Measurements from ENCODE around the gene ADGRD1.
"Not testable (repeated sequence)": the region's sequence is repeated elsewhere in the genome, so short reads cannot be mapped to it uniquely, and the experiment has no call there.

The ADGRD1 gene

DNA sequence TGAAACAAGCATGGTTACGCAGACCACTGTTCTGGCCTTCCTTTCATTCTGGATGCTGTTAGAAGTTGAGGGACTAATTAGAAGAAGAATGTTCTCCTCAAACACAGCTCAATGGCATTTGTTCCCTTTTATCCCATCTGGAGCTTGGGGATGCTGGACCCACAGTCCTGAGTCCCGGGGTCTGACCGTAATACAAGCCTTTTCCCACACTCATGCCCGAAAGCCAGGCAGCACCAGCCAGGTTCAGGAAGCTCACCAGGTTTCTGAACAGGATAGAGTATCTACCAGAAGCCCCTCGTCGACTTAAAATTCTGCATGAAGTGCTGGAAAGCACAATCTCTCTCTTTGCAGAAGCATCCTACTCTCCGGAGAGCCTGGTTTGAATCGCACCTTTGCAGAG, 165.6 kb downstream of the ADGRD1 start:
- not testable (repeated sequence) for DNase-seq (ENCODE audit: low read depth in 2 of 2)

DNA sequence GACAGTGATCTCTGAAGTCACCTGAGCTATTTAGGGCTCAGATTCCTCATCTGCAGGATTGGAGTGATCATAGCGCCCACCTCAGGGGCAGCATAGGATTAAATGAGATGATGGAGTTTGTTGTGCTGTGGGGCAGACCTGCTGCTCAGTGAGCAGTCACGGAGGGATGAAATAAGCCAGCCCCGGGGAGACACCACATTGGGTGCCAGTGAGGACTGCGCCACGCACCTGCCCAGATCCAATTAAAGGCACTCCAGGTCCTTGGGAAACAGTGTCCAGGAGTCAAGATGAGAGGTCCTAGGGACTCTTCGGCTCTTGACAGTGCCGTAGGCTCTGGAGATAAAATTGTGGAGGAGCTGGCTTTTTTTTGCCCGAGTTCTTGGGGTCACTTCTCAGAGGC, 166.2 kb downstream of the ADGRD1 start:
- DNase-seq (ENCODE audit: low read depth in 2 of 2): no peak

DNA sequence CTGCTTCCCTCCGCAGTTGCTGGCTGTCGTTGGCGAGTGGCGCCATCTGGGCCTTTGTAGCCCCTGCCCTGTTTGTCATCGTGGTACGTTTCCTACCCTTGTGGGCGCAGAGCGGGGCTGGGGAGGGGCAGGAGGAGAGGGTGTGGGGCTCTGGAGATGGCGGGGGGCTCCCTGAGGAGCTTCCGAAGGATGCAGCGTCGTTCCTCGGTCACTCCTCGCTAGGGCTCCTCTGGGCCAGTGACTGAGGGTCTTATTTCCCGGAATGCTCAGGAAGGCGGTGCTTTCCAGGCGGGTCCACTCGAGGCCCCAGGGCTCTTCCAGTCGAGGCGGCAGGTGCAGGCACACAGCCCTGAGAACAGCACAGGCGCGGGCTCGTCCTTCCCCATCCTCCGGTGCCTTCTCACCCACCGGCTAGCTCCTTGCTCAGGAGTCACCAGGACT, 167.1 kb downstream of the ADGRD1 start:
- DNase-seq (ENCODE audit: low read depth in 2 of 2): no peak

DNA sequence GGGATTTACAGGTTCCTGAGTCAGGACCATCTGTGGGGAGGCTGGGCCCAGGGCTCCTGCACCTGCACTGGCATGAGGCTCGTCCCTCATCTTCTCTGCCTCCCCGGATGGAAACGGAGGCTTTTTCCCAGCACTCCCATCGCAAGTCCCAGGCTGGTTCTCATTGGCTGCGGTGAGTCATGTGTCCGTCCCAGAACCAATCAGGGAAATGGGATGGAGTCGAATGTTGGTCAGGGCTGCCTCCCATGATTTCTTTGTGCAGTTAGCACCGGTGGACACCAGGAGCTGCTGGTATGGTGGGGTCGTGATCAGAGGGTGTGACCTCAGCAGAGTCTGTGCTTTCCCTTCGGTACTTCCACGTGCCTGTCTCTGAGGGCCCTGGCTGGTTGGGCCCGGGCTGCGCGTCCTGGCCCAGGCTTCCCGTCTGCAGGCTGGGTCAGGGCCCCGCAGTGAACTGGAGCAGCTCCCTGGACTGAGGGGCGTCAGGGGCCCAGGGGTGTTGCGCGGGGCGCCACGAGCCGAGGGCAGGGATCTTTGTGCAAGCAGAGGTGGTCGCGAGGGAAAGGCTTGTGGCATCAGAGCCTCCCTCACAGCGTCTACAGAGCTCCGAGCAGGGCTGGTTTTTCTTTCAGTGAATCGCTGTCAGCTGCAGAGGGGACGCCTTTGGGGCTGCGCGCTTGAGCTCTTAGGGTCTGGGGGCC, 168.1 kb downstream of the ADGRD1 start:
- DNase-seq (ENCODE audit: low read depth in 2 of 2): no peak

DNA sequence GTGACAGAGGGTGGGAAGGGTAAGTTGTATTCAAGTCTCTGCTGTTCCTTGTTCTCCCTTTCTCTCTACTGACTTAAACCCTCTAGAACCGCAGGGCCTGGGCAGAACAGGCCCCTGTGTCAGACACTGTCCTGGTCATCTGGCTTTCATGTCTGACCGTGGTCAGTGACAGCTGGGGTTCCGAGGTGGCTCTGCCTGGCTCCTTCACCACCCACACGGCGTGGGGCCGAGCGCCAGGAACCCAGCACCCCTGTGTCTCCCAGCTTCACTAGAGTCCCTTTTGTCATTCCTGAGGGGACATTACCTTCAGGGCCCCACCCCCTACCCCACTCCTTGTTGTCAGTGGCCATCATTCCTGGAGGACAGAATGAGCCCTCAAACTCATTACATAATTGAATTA, 168.9 kb downstream of the ADGRD1 start:
- no peak for DNase-seq (ENCODE audit: low read depth in 2 of 2)

GRCh38 chr12:131123817-131124216, 170.1 kb downstream of the ADGRD1 start:
- no peak for DNase-seq (ENCODE audit: low read depth in 2 of 2)

DNA sequence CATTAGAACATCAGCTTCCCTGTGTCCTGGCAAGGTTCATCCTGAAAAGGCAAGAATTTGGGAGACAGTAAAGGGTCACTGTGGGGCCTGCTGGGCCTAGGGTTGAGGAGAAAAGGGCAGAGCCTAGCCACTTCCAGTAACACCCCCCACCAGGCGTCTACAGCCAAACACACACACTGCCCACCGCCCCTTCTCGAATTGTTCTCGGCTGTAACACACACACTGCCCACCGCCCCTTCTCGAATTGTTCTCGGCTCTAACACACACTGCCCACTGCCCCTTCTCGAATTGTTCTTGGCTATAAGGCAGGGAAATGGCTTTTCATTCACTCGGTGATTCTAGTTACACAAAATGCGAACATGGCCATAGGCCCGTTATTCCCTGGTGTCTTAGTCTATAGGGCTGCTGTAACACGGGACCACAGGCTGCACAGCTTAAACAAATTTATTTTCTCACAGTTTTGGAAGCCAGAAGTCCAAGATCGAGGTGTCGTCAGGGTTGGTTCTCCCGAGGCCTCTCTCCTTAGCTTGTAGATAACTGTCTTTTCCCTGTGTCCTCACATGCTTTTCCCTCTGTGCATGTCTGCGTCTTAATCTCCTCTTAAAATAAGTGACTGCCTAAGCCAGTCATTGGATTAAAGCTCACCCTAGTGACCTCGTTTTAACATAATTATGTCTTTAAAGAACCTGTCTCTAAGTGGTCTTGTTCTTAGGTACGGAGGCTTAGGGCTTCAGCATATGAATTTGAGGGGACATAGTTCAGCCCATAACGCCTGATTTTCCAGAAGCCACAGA, 171.0 kb downstream of the ADGRD1 start:
- no peak for DNase-seq (ENCODE audit: low read depth in 2 of 2)

GRCh38 chr12:131126662-131127173, 173.0 kb downstream of the ADGRD1 start:
- DNase-seq (ENCODE audit: low read depth in 2 of 2): no peak

GRCh38 chr12:131128556-131128955, 174.8 kb downstream of the ADGRD1 start:
- no peak for DNase-seq (ENCODE audit: low read depth in 2 of 2)

GRCh38 chr12:131128966-131129619, 175.4 kb downstream of the ADGRD1 start:
- DNase-seq (ENCODE audit: low read depth in 2 of 2): not testable (repeated sequence)

DNA sequence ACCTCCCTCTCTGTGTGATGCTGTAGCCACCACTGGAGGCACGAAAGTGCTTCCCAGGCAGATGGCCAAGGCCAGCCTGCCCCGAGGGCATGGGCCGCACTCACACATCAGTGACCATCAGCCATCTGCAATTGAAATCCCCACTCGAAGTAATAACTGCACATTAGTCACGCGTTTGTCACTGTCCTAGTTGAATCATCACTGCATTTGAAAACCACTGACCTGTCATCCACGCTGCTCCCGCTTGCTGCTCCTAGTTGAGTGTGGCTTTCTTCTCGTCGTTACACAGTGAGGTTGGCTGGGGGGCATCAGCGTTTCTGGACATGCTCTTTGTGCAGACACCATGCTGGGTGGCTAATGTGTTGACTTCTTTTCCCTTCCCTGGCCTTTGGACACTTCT, 176.1 kb downstream of the ADGRD1 start:
- no peak for DNase-seq (ENCODE audit: low read depth in 2 of 2)

- no peak for DNase-seq (ENCODE audit: low read depth in 2 of 2)
These were observed 176.7 kb downstream of the ADGRD1 start for GRCh38 chr12:131130311-131130911.

DNA sequence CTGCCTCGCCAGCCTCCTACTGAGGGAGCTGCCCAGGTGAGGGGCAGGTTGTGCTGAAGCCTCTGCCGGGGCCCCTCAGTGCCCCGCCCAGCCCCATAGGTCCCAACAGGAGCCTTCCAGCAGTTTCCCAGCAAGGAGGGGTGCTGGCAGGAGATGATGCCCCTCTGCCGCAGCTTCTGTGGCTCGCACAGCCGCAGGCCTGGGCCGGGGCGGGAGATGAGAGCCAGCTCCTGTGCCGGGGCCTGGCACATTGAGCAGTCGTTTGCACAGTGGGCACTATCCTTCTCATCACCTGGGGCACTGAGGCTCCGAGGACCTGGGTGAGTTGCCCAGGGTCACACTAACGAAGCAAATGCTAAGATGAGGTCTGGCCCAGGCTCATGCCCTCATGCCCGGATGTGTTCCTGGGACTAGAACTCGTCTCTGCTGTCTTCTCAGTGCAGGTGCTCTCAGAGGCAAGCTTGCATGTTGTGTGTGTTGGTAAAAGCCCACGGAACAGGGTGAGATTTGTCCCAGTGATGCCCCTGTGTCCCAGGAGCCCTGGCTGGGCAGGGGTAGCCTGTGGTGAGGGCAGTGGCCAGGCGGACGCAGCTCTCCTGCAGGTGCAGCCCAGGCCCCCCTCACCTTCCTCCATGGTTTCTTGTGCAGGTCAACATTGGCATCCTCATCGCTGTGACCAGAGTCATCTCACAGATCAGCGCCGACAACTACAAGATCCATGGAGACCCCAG, 177.5 kb downstream of the ADGRD1 start:
- no peak for DNase-seq (ENCODE audit: low read depth in 2 of 2)

- DNase-seq (ENCODE audit: low read depth in 2 of 2): no peak
These were observed 178.1 kb downstream of the ADGRD1 start for GRCh38 chr12:131131808-131132117.

DNA sequence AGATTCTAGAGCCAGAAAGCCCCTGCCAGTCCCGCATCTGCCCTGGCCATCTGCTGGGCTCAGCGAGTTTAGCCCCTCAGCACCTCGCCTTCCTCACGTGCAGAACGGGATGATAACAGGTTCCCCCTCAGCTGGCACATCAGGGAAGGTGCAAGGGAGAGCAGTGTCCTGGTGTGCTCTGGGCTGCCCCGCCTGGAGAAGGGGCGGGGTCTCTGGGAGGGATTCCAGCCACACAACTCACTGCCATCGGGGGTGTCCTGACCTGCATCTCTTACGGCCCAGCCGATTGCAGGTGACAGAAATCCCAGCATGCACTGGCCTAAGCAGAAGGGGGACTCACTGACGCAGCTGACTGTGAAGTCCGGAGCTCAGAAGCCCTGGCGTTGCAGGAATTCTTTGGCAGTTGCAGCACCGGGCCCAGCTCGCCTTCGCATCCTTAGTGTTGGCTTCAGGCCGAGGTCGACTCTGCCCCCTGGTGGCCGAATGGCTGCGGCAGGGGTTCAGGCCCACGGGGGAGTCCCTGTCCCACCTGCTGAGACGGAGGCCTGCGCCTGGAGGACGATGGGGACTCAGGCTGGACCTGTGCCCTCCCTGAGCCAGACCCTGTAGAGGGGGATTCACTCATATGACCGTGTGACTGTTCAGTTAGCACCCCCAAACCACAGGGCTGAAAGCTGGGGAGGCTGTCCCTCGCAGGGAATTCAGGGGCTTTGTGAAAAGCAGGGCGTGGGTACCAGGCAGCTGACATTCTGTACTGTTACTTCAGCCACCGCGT, 178.6 kb downstream of the ADGRD1 start:
- DNase-seq (ENCODE audit: low read depth in 2 of 2): peak; percentile 51 to 60

DNA sequence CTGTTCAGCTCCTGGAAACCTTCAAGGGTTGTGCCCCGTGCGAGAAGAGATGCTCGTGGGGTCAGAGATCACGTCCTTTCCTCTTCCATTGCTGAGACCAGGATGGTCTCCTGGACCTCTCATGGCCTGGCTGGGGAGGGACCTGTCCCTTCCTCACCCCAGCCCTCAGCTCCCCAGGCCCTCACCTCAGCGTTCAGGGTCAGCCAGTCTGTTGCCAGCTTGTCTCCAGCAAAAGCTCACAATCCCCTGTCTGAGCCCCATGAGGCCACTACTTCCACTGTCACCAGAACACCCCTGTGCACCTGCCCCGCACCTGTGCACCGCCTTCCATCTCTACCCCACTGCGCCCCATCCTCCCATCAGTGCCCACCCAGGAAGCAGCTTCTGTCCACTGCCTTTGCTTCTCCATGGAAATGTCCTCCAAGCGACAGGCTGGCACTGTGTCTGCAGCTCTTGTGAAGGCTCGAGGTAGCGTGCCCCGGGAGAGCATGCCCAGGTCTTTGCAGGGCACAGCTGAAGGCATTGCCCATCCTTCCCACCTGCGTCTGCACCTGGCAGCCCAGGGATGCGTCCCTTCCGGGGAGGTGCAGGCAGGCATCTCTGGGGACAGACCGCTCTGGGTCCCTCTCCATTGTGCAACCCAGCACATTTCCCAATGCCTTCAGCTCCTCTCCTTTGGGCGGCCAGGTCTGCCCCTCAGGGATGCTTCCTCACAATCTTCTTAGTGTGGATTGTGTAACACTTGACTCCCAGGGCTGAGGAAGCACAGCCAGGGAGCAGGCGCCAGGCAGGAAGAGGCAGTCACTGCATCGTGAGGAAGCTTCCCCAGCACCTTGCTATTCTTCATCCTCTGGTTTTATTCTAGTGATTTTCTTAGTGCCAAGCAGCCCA, 179.6 kb downstream of the ADGRD1 start:
- no peak for DNase-seq (ENCODE audit: low read depth in 2 of 2)

DNA sequence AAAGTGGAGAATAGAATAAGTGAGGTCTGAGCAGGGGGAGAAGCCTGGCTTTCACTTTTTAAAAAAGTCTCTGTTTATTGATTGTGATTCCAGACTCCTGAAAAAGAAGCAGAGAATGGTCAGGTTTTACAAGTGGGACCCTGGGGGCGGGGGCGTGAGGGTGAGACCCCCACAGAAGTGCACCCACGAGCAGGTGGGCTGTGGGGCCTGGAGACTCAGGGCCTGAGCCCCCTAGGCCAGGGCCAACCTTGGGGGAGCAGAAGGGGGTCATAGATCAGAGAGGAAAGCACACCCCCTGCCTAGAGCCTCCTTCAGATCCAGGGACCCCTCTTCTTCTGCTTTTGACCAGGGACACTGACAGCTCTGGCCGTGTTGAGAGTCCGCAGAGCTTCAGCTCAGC, 180.3 kb downstream of the ADGRD1 start:
- DNase-seq (ENCODE audit: low read depth in 2 of 2): no peak

DNA sequence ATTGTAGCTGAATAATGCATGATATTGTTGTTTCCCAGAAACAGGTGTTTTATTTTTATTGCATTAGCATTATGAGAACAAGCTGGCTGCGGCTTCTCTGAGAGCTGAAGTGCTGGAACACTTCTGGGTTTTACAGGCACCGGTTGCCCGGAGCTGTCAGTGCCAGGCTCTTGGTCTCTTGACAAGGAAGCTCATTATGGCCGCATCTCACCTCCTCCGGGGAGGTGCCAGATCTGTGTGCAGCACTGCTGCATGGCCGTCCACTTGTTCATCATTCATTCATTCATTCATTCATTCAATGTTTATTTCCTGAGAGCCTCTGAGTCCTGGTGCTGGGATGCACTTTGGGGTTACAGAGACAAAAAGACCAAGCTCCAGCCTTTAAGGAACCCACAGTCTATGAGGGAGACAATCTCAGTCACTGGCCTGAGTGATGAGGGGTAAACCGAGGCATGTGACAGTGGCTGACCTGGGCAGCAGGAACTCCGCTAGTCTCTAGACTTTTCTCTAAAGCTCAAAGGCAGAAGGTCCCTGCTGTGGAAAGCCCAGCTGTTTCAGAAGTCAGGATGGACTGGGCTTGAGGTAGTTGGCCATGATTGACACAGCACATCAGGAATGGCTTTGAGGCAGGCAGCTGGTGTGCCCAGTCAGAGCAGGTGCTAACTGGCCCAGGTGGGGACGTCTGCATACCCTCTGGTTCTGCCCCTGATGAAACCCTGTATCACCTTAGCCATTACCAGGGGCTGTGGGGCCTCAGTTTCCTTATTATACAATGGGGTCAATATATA, 181.0 kb downstream of the ADGRD1 start:
- DNase-seq (ENCODE audit: low read depth in 2 of 2): no peak

DNA sequence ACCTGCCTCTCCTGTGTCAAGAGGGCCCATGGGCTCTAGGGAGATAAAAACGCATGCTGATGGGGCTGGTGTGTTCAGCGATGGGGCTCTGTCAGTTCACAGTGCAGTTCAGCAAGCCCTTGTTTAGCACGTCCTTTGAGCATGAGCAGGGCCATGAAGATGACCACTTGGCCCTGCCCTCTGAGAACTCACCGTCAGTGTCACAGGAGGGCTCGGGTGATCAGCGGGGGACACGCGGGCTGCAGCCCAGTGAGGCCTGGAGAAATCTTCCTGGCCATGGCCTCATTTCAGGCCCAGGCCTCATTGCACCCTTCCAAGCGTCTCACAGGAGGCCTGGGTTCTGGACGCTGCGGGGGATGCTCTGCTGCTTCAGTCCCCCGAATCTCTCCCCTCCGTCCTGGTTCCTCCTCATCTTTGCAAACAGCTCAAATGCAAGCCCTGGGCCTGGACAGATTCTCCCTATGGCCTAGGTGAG, 181.6 kb downstream of the ADGRD1 start:
- DNase-seq (ENCODE audit: low read depth in 2 of 2): no peak
